Brain microvascular endothelial cell (primary cell): Measurements from ENCODE around the gene PARP2.

Experiments used
- DNase-seq: peaks from one replicate; pipeline ENCODE4 v3.0.0-alpha.2; 2020
- H3K27ac ChIP-seq: fragments of 250-450 bp; sonication (Bioruptor Pico); 2 replicates; pipeline ENCODE4 v1.5.1; 2020; ENCODE audit warnings: mild to moderate bottlenecking, moderate library complexity
- H3K27me3 ChIP-seq: fragments of 250-450 bp; sonication (Bioruptor Pico); replicated peaks from 2 replicates; pipeline ENCODE4 v1.5.1; 2020; ENCODE audit warnings: mild to moderate bottlenecking
- H3K36me3 ChIP-seq: fragments of 250-450 bp; sonication (Bioruptor Pico); replicated peaks from 2 replicates; pipeline ENCODE4 v1.5.1; 2020; ENCODE audit warnings: mild to moderate bottlenecking
- H3K4me3 ChIP-seq: 2 replicates; pipeline ENCODE4 v1.5.1; 2011; ENCODE audit warnings: low read depth, mild to moderate bottlenecking, control low read depth, low read length, moderate library complexity
- in situ Hi-C: cut with HindIII; loops from 2 replicates; pipeline ENCODE4 v1.10.0; 2017; ENCODE audit warnings: low sequenced_read_pairs, low pct_ligation_motif_present
- TF ChIP-seq, protein P1 (sequence below): IDR thresholded peaks from 2 replicates; pipeline ENCODE4 v1.5.1; 2011; ENCODE audit warnings: low read depth, mild to moderate bottlenecking, moderate library complexity, low read length, control low read depth, inconsistent platforms; ENCODE audit errors: missing control alignments

PARP2 gene

DNA sequence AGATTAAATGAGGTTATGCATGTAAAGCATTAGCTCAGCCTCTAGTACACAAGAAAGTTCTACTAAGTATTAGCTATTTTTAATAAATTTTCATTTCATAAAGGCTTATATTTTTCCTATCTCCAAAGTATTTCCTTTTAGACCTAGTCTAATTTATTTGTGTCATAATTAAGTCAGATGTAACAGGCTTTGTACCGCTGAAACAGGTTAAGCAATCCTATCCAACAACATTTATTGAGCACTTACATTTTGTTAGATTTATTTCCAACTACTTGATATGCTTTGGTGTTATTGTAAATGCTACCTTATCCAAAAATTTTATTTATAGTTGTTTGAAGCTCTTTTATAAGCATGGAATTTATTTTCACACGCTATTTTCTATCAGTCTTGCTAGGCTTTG is 1.8 kb upstream of the PARP2 start:
- peaks cover 3% of the 10 kb centered on the region for H3K36me3 ChIP-seq
- H3K27me3 ChIP-seq = no peaks in the 10 kb centered on the region
- no peak for DNase-seq
- H3K4me3 ChIP-seq = peak overlapping the region; percentile 63
- H3K27ac ChIP-seq = no peak overlapping the region
- in situ Hi-C loops = no loop called here
- TF ChIP-seq, protein P1, sequence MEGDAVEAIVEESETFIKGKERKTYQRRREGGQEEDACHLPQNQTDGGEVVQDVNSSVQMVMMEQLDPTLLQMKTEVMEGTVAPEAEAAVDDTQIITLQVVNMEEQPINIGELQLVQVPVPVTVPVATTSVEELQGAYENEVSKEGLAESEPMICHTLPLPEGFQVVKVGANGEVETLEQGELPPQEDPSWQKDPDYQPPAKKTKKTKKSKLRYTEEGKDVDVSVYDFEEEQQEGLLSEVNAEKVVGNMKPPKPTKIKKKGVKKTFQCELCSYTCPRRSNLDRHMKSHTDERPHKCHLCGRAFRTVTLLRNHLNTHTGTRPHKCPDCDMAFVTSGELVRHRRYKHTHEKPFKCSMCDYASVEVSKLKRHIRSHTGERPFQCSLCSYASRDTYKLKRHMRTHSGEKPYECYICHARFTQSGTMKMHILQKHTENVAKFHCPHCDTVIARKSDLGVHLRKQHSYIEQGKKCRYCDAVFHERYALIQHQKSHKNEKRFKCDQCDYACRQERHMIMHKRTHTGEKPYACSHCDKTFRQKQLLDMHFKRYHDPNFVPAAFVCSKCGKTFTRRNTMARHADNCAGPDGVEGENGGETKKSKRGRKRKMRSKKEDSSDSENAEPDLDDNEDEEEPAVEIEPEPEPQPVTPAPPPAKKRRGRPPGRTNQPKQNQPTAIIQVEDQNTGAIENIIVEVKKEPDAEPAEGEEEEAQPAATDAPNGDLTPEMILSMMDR = no peak

- no peak for DNase-seq
- Histone ChIP-seq H3K4me3 (peak overlapping the region; percentile 95), H3K36me3 (peaks cover 3% of the 10 kb centered on the region), H3K27ac (peak overlapping the region; percentile 89), H3K27me3 (no peaks in the 10 kb centered on the region)
- TF ChIP-seq, protein P1 = no peak
- in situ Hi-C loops = no loop called here
Measured at GRCh38 chr14:20343862-20344220, 406 bp downstream of the PARP2 start.

DNA sequence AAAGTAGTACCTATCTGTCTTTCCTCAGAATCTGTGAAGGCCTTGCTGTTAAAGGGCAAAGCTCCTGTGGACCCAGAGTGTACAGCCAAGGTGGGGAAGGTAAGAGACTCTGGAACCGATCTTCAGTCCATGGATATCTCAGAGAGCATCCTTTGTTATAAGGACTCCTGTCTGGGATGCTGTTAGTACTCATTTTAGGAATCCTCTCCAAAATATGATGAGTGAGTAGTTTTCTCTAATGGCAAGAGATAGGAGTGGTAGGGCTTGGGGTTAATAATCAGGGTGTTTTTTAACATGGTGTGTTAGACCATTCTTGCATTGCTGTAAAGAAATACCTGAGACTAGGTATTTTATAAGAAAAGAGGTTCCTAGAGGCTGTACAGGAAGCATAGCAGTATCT is 1.9 kb downstream of the PARP2 start:
- TF ChIP-seq, protein P1 = no peak
- no peaks in the 10 kb centered on the region for H3K27me3 ChIP-seq
- peaks cover 6% of the 10 kb centered on the region for H3K36me3 ChIP-seq
- no peak overlapping the region for H3K4me3 ChIP-seq
- in situ Hi-C loops = no loop called here
- no peak for DNase-seq
- no peak overlapping the region for H3K27ac ChIP-seq

GRCh38 chr14:20346713-20347112 is 3.3 kb downstream of the PARP2 start:
- DNase-seq = no peak
- Histone ChIP-seq H3K36me3 (peaks cover 6% of the 10 kb centered on the region), H3K4me3 (no peak overlapping the region), H3K27ac (no peak overlapping the region), H3K27me3 (no peaks in the 10 kb centered on the region)
- in situ Hi-C loops = no loop called here
- TF ChIP-seq, protein P1 = no peak

- H3K36me3 ChIP-seq = peaks cover 13% of the 10 kb centered on the region
- DNase-seq = no peak
- H3K27ac ChIP-seq = no peak overlapping the region
- no peaks in the 10 kb centered on the region for H3K27me3 ChIP-seq
- TF ChIP-seq, protein P1 = no peak
- in situ Hi-C loops = no loop called here
- H3K4me3 ChIP-seq = no peak overlapping the region
Measured at GRCh38 chr14:20347747-20348146, 4.3 kb downstream of the PARP2 start.

GRCh38 chr14:20350282-20350681 is 6.8 kb downstream of the PARP2 start:
- no peak overlapping the region for H3K4me3 ChIP-seq
- TF ChIP-seq, protein P1 = no peak
- in situ Hi-C loops = no loop called here
- no peaks in the 10 kb centered on the region for H3K27me3 ChIP-seq
- DNase-seq = no peak
- peaks cover 30% of the 10 kb centered on the region for H3K36me3 ChIP-seq
- no peak overlapping the region for H3K27ac ChIP-seq
